Superior temporal gyrus (tissue), 1 donor: ENCODE data around the gene C16orf74.

Experiments
- DNase-seq: peaks from one replicate; pipeline ENCODE4 v3.0.0-alpha.2; 2016; ENCODE audit errors: extremely low spot score

C16orf74 gene

DNA sequence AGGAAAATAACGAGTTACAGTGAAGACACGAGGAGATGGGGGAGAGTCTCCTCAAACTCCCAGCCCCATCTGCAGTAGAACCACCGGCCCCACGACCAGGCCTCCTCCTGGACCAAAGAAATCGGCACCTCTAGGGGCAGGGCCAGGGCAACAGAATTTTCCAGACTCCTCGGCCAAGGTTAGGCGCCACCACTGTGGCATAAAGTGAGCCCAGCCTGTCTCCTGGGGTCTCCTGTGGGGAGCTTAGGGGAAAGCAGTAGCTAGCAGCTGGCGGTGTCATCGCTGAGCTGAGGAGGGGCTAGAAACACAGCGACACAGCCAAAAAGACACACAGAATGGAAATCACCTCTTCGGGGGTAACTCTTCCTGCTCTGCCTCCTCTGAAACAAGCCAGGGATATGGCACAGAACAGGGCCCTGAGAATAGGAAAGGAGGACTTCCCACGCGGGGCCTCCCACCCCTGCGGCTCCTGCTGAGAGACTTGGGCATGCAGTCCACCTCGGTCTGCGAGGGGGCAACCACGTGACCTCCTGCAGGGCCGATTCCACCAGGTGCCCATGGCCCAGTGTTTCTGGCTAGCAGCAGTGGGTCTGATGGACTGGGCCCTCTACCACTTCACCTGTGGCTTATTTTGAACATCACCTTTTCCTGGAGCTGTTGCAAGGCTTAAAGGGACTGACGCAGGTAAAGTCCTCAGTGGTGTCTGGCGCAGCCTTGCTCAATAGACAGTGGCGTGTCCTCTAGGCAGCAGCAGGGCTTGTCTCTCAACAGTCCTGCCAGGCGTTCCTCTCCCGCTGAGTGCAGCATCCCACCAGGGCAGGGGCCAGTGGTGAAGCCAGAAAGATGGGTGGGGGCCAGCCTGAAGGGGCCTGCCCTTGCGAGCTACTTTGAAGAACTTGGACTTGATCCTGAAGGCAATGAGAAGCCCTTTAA, 55.4 kb downstream of the C16orf74 start:
- DNase-seq: no peak

DNA sequence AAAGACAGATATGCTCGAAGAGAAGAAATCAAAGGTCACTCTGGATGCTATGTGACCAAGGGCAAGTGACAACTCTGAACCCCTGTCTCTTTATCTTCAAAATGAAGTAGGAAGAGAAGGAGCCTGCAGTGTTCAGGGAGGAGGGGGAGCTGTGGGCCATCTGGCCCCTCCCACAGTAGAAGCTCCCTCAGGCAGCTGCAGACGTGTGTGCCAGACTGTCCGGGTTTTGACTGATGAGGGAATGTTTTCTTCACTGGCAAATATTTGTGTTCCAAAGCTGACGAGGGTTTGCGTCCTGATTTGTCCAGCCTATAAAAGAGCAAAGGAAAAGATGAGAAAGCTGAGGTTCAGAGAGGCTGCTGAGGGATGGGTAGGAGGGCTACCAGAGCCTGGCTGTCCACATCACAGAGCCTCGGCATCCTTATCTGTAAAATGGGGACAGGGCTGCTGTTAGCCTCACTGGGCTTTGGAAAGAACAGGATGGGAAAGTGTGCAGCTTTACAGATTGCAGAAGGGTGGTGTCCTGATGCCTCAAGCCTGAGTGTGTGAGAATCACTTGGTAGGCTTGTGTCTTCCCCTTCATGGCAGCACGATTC, 60.3 kb downstream of the C16orf74 start:
- no peak for DNase-seq

DNA sequence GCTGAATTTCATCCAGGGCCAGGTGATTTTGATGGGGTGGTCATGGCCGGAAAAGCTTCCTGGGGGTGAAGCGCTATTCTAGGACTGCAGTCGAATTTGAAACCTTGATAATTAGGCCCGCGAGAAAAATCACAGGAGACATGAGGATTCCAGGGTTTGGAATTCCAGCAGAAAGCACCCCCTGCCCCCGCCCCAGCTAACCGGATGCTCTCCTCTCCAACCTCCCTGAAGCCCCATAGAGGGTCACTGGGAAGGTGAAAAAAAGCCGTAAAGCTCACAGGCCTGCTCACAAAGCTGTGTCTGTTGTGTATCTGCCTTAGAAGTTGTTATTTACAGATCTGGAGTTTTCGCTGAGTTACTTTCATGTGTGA, 61.0 kb downstream of the C16orf74 start:
- DNase-seq: no peak

DNA sequence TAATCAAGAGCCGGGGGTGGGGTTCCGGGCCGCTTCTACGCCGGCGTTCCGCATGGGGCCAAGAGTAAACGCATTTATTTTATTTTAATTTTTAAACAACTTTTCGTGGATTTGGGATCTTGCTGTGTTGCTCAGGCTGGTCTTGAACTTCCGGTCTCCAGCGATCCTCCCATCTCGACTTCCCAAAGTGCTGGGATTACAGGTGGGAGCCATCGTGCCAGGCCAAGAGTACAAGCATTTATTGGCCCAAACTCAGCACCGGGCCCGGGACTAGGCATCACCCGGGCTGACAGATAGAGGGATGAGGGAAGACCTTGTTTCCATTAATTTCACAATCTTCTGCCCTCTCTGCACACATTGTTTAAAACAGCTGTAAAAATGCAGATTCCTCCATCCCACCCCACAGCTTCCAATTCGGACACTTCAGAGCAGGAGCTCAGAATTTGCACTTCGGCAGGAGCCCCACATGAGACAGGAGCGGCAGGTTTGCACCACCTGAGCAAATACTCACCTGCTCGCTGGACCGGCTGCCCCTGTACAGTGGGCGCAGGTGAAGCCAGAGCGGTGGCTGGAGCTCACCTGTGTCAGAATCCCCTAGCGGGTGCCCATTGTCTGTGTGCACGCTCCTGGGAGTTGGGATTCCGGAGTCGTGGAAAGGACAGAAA, 61.5 kb downstream of the C16orf74 start:
- DNase-seq: no peak

DNA sequence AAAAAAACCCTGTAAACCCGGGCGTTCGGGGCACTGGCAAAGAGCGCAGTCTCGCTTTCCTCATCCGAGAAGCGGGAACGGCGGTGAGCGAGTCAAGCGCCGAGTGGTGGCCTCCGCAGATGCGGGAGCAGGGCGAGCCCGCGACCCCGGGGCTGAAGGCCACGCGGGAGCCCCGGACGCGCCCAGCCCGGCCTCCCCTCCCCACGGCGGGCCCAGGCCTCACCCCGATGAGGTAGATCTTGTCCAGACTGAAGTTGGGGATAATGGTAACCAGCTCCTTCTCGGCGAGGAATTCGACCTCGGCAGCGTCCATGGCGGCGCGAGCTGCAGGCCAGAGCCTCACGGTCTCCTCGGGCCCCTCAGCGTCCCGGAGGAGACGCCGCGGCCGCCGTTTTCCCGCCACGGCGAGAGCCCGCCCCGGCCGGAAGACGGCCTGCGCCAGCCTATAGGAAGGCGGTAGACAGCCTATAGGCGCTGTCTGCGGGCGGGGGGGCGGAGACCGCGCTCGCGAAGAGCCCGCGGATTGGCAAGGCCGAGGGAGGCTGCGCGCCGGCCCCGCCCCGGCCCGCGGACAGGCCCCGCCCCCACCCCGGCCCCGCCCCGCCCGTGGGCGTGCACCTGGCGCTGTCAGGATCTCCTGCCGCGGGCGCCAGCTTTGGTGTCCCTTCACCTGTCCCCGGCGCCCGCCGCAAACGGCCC, 62.2 kb downstream of the C16orf74 start, which contains the start of gene GINS2:
Gene GINS2, minus strand, starts transcription at position 369 of the 699 bp plus-strand sequence. Its CDS starts 56 bp downstream, at position 313.
- peak; percentile 78 for DNase-seq

DNA sequence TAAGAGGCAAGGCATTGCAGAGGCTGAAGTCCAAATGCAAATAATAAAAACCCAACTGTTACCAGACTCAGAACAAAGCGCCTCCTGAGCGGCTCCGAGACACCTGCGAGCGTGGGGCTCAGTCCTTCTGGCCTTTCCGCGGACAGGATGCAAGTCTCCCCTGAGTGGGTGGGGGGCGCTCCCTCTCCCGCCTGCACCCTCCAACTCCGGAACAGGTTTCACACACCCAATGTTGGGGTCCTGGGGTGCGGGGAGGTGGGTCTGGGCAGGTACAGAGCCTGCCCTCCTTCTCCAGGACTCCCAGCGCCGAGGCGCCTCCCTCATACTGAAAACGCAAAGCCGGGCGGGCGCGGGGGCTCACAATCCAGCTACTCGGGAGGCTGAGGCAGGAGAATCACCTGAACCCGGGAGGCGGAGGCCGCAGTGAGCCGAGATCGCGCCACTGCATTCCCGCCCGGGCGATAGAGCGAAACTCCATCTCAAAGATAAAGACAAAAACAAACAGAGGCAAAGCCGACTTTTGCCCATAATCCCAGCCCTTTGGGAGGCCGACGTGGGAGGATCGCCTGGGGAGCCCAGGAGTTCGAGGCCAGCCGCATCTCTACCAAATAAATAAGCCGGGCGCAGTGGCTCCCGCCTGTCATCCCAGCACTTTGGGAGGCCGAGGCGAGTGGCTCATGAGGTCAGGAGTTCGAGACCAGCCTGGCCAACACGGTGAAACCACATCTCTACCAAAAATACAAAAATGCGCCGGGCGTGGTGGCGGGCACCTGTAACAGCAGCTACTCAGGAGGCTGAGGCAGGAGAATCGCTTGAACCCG, 63.0 kb downstream of the C16orf74 start:
- no peak for DNase-seq

DNA sequence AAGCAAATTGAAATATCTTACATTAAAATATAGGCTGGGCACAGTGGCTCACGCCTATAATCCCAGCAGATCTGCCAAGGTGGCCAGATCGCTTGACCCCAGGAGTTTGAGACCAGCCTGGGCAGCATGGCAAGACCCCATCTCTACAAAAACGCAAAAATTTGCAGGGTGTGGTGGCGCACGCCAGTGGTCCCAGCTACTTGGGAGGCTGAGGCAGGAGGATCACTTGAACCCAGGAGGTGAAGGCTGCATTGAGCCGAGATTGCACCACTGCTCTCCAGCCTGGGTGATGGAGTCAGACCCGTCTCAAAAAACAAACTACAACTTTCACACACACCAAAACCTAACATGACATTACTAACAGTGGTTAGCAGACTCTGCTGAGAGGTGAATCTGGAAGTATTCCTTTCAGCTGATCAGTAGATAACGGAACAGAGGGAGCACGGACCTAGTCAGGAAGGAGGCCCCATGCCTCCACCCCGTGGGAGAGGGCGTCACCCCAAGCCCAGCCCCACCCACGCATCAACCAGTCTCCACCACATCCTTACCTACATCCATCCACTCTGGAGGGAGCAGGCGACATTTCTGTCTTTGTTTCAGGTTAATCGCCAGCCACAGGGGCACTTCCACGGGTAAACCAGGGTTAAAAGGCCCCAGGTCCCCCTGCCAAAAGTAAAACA, 63.8 kb downstream of the C16orf74 start:
- no peak for DNase-seq

DNA sequence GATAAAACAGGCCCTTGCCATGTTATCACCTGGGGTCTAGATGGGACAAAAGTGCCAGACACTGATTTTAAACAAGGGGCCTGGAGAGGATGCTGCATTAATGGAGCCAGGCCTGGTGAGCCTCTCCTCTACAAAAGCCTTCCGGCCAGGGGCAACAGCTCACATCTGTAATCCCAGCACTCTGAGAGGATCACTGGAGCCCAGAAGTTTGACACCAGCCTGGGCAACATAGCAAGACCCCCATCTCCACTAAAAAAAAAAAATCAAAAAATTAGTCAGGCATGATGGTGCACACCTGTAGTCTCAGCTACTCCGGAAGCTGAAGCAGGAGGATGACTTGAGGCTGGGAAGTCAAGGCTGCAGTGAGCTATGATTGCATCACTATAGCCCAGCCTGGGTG, 65.6 kb downstream of the C16orf74 start:
- no peak for DNase-seq

DNA sequence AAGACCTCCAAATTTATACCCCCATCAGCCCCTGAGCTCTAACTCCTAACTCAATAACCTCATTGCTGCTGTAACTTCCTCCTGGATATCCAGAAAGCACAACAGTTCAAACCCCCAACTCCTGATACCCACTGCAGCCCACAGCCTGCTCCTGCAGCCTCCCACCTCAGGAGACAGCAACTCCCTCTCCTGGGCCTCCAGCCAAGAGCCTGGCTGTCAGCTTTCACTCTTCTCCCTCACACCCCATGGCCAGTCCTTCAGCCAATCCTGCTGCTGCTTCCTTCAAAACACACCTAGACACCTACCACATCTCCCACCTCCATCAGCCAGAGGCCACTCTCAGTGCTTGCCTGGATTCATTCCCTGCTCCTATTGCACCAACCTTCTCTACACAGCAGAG, 67.5 kb downstream of the C16orf74 start:
- no peak for DNase-seq

DNA sequence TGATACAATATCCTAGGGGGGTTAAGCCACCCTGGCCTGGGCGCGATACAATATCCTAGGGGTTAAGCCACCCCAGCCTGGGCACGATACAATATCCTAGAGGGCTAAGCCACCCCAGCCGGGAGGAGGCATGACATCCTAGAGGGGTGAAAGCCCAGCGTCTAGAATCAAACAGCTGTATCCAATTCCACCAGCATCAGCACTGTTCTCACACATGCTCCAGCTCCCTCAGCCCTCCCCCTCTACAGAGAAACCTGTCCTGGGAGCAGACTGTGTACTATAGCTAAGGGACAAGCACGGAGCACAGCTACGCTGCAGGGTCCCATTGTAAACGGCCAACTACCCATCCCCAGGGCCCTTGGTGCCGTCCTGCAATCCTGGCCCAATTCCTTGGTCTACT, 68.4 kb downstream of the C16orf74 start:
- no peak for DNase-seq

DNA sequence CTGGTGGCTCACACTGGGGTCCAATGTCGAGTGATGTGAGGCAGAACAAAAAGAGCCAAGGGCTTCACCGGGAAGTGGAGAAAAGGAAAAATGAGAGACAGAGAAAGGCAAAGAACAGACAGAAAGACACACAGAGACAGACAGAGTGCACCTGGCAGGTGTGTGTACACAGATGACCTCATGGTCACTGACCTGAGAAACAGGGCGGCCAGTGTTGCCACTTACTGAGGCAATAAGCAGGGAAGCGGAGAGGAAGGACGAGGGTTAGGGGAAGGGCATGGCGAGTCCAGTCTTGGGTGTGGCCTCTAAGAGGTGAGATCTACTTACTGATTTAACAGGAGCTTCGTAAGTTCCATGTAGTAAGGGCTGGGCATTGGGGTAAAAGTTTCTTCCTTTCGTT, 69.6 kb downstream of the C16orf74 start:
- no peak for DNase-seq

DNA sequence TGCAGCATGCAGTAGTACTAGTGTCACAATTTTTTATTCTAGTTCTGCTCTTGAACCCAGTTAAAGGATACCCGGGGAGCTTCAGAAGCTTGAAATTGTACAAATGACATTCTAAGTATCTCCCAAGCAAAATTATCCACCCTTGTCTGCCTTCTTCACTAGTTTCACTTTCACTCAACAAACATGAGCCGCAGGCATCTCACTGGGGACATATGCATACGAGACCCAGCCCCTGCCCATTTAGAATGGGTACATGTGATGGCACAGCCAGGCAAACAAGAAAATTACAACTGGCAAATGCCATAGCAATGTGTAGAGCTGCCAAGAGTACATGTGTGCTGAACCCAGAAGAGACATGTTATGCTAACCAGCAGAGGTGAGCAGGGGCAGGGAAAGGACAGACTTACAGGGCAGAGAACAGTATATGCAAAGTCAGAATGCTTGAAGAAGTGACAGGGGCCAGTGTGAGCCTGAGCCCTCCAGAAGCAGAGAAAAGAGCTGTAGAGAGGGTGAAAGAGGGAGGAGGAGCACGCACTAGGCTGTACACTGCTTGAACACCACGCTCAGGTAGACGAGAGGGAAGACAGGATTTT, 70.4 kb downstream of the C16orf74 start:
- DNase-seq: no peak

DNA sequence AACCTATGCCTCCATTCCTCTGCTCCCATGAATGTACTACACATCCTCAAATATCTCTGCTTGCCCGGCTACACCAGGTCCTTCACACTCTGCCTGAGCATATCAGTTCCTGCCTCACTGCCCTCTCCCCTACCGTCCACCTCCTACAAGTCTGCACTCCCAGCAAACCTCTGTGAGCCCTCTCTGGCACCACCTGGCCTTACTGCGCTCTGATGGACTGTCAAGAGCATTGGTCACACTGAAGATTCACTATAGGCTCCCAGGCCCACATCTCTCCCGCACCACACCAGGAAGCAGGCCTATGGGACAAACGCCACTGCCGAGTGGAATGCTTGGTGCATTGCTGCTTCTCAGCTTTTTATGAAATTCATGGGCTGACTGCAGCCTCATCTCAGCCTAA, 71.0 kb downstream of the C16orf74 start:
- DNase-seq: no peak

DNA sequence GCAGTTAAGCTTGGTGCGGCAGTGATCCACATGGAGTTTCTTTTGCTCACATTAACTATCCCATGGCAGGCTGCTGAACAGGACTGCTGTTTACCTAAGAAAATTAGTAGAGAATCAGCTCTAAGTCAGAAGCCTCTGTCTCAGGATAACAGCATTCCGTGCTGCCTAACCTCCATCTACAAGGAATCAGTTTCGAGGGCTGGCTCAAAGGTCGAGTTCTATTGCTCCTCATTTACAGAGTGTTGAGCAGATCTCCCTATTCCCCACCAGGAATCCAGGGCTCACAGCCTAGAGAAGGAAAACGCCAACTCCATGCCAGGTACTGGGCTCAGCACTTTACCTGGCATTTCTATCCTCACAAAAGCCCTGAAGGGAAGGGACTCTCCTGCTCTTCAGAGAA, 72.1 kb downstream of the C16orf74 start:
- DNase-seq: no peak

DNA sequence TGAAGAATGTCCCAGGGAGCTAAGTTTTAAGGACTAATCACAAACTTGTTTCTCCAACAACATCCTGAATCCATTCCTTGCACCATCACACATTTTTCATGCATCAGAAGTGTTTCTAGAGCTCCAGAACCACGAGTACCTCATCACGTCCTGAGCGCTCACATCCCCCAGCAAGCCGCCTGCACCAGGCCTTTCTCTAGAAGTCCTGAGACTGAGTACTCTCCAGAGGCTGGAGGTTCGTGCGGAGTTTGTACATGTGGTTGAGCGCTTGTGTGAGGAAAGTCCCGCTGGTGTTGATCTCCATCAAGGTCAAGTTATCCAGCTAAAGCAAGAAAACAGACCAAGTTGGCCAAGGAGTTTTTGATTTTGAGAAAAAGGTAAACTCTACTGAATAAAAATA, 72.9 kb downstream of the C16orf74 start:
- no peak for DNase-seq

DNA sequence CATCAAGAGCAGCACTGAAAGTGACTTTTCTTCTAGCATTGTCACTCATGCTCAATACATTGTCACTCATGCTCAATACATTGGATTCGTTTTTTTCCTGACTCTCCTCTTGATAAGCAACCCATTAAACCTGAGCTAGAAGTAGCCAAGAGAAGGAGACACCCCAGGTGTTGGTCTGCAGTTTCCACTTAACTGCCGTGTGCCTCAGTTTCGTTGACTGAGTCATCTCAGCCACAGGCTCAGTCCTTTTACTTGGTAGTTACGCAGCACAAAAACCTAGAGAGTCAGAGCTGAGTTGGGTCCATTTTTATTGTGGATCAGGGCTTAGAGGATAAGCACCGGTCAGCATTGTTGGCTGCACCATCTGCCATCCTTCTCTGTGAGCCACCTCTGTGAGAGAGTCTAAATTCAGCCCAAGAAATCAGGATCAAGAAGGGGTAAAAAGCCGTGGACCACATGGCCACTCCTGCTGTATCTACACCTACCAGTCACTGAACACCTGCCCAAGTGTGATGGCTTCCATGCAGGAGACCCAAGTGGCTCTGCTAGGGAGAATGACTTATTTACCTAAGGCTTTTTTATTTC, 73.4 kb downstream of the C16orf74 start:
- DNase-seq: no peak

DNA sequence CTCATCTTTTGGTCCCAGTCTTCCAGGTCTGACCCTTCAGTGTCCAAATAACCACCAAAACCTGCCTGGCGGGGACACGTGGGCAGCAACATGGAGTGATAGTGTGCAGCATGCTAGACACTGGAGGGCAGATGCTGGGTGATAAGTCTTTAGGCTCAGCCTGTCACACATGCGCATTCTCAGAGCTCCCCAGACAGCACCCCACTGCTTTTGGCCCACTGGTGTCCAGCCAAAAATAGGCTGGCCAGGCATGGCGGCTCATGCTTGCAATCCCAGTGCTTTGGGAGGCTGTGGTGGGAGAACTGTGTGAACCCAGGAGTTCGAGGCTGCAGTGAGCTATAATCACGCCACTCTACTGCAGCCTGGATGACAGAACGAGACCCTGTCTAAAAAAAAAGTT, 74.4 kb downstream of the C16orf74 start:
- DNase-seq: no peak

DNA sequence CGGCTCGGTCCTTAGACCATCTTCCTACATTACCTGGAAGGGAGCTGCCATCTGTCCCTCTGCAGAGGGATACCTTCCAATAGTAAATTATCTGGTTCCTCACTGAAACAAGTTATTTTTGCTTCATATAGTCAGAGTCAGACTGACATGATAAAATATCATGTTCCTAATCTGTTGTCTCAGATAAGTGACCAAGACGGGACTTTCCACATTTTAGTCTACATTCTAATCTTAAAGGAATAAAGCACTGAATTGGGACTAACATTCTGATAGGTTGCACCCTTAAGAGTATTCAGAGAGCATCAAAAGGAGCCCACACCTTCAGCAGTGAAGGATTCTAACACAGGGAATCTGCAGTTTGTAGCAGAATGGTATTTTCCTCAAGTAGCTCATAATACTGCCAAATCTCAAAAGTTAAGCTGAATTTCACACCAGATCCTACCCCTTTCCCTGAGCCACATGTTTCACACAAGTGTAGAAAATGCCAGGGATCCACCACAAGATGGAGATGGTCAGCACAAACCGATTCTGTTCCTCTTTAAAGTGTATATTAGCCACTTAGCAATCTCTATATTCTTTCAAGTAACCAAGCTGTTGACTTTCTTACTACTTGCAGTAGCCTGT, 75.5 kb downstream of the C16orf74 start:
- peak; percentile 62 for DNase-seq

DNA sequence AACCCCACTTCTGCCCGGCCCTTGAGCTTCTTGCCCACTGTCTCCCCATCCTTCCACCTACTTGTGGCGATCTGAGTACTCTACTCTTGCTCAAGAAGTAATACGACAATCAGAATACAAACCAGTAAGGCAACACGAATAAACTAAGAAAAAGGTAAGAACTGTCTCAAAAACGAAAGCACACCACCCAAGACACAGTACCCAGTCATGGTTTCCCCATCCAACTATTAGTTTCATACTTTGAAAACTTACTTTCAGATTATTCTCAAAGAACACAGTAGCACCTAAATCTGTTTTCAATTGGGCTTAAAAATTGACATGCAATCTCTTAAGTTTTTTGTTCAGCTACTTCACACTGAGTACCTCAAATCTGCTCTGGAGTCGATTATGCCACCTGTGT, 76.1 kb downstream of the C16orf74 start:
- no peak for DNase-seq

DNA sequence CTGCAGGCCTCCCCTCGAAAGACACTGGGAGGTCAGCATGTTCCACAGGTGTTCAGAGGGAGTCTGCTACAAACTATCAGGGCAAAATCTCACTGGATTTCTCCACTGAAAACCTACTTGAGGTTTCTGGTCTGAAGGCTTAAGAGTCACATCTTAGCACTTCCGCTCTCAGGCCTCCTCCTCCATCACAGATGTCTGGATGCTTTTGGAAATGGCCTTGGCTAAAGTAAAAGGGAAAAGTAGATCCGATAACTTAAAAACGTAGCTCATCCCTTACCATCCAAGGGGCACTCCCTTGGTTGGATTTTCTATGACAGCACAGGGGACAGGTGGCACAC, 76.5 kb downstream of the C16orf74 start:
- no peak for DNase-seq
